ENCODE data around the gene DMRTA2. TPM values are rescaled to one million over a fixed set of nuclear protein-coding genes. Genes with fewer than 3 reads are reported as not detected.

The DMRTA2 gene
- total RNA-seq, 4 donors from 2014 or later = not detected

- Histone ChIP-seq H3K27me3 (peaks cover 0 to 100% (median 72%) of the 10 kb centered on the region in 4 donors), H3K4me1 (peaks cover 26 to 74% (median 56%) of the 10 kb centered on the region in 4 donors), H3K4me3 (no peak overlapping the region), H3K9me3 (peaks cover 0 to 9% (median 3%) of the 10 kb centered on the region in 4 donors), H3K27ac (replicated peaks in 1 of 4) (no peak overlapping the region), H3K36me3 (no peaks in the 10 kb centered on the region)
- intact Hi-C loops (cut with DNase I) = no loop called here
- WGBS = 10% methylated on average over 19 of the region's 23 CpGs
- TF ChIP-seq, protein P1, sequence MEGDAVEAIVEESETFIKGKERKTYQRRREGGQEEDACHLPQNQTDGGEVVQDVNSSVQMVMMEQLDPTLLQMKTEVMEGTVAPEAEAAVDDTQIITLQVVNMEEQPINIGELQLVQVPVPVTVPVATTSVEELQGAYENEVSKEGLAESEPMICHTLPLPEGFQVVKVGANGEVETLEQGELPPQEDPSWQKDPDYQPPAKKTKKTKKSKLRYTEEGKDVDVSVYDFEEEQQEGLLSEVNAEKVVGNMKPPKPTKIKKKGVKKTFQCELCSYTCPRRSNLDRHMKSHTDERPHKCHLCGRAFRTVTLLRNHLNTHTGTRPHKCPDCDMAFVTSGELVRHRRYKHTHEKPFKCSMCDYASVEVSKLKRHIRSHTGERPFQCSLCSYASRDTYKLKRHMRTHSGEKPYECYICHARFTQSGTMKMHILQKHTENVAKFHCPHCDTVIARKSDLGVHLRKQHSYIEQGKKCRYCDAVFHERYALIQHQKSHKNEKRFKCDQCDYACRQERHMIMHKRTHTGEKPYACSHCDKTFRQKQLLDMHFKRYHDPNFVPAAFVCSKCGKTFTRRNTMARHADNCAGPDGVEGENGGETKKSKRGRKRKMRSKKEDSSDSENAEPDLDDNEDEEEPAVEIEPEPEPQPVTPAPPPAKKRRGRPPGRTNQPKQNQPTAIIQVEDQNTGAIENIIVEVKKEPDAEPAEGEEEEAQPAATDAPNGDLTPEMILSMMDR (IDR thresholded peaks at IDR 0.05) = no peak
- TF ChIP-seq EP300 (IDR thresholded peaks at IDR 0.05) = no peak
- TF ChIP-seq POLR2AphosphoS5 (IDR thresholded peaks at IDR 0.05) = no peak
- no peak for TF ChIP-seq POLR2A (IDR thresholded peaks at IDR 0.05; ENCODE audit: low read depth)
- no peak for DNase-seq (ENCODE audit: extremely low spot score)
These were observed 5.7 kb downstream of the DMRTA2 start for GRCh38 chr1:50417507-50417906.

- TF ChIP-seq POLR2A (IDR thresholded peaks at IDR 0.05; ENCODE audit: low read depth) (no peak), POLR2AphosphoS5 (IDR thresholded peaks at IDR 0.05) (no peak), EP300 (IDR thresholded peaks at IDR 0.05) (no peak)
- TF ChIP-seq, protein P1 (IDR thresholded peaks at IDR 0.05) = no peak
- DNase-seq (ENCODE audit: extremely low spot score) = no peak
- Histone ChIP-seq H3K36me3 (no peaks in the 10 kb centered on the region), H3K27me3 (peaks cover 0 to 96% (median 65%) of the 10 kb centered on the region in 4 donors), H3K4me1 (peaks cover 25 to 67% (median 52%) of the 10 kb centered on the region in 4 donors), H3K4me3 (no peak overlapping the region), H3K27ac (replicated peaks in 1 of 4) (no peak overlapping the region), H3K9me3 (peaks cover 0 to 9% (median 3%) of the 10 kb centered on the region in 4 donors)
- 5% methylated on average over 44 of the region's 46 CpGs for WGBS
- intact Hi-C loops (cut with DNase I) = no loop called here
These were observed 6.4 kb downstream of the DMRTA2 start for GRCh38 chr1:50416553-50417453.

DNA sequence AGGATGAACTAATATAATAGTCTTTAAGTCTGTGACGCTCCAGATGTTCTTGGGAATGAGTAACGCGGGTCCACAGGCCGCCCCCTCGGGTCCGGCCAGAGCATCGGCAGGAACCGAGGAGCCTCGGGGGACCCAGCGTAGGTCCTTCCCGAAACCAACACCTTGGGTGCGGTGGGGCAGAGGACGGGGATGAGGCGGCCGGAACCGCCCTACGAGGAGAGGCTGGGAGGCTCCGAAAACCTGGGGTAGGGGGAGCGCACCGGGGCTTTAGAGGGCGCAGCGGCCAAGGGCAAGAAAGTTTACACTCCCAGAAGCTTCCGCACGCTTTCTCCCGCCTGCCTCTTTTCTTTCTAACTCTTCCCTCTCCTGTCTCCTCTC, 7.1 kb downstream of the DMRTA2 start:
- Histone ChIP-seq H3K27ac (replicated peaks in 1 of 4) (no peak overlapping the region), H3K27me3 (peaks cover 0 to 90% (median 60%) of the 10 kb centered on the region in 4 donors), H3K4me3 (no peak overlapping the region), H3K9me3 (peaks cover 0 to 9% (median 3%) of the 10 kb centered on the region in 4 donors), H3K36me3 (no peaks in the 10 kb centered on the region), H3K4me1 (peaks cover 25 to 60% (median 49%) of the 10 kb centered on the region in 4 donors)
- no peak for DNase-seq (ENCODE audit: extremely low spot score)
- TF ChIP-seq POLR2A (IDR thresholded peaks at IDR 0.05; ENCODE audit: low read depth) = no peak
- TF ChIP-seq, protein P1 (IDR thresholded peaks at IDR 0.05) = no peak
- TF ChIP-seq EP300 (IDR thresholded peaks at IDR 0.05) = no peak
- TF ChIP-seq POLR2AphosphoS5 (IDR thresholded peaks at IDR 0.05) = no peak
- intact Hi-C loops (cut with DNase I) = no loop called here
- 3% methylated on average over 25 of the region's 25 CpGs for WGBS

DNA sequence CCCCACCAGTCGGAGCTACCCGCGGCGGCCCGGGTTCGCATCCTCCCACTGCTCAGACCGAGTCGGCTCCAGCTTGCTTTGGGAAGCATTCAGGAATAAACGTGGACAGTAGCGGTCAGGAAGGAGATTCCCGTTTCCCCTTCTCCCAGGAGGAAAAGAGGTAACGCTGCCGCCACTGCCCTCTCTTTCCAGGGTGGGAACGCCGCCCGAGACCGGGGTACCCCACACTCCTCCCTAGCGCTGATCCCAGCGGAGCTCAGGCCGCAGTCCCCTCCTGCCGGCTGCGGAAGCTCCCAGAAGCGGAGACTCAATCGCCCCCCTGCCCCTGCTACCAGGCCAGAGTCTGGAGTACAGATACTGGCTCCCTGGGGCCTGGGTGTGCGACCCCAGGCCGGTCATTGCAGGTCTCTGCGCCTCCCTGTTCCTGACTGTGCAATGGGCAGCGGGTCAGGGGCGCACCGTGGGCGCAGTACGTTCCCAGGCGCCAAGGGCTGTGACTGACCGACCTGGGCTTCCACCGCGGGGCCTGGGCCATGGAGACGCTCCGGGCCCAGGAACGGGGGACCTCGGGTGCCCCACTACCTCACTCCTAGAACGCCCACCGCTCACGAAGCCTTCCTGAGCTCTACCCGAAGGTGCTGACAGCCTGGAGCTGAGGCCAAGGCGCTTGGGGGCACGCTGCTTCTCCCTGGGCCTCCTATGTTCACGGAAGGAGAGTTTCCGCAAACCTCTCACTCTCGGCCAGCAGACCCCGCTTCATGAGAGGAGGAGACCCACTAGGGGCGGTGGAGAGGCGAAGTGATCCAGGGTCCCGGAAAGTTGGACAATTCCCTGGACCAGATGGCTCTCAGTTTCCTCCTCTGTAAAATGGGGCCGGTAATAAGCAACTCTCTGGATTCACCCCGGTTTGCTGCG, 7.8 kb downstream of the DMRTA2 start:
- no peaks in the 10 kb centered on the region for H3K36me3 ChIP-seq
- no peak overlapping the region for H3K4me3 ChIP-seq
- intact Hi-C loops (cut with DNase I) = no loop called here
- no peak for TF ChIP-seq POLR2AphosphoS5 (IDR thresholded peaks at IDR 0.05)
- TF ChIP-seq, protein P1 (IDR thresholded peaks at IDR 0.05) = no peak
- no peak for TF ChIP-seq POLR2A (IDR thresholded peaks at IDR 0.05; ENCODE audit: low read depth)
- TF ChIP-seq EP300 (IDR thresholded peaks at IDR 0.05) = no peak
- DNase-seq (ENCODE audit: extremely low spot score) = no peak
- WGBS = 6% methylated on average over 41 of the region's 56 CpGs
- peaks cover 0 to 83% (median 54%) of the 10 kb centered on the region in 4 donors for H3K27me3 ChIP-seq
- peaks cover 25 to 54% (median 43%) of the 10 kb centered on the region in 4 donors for H3K4me1 ChIP-seq
- H3K27ac ChIP-seq (replicated peaks in 1 of 4) = no peak overlapping the region
- peaks cover 0 to 9% (median 3%) of the 10 kb centered on the region in 4 donors for H3K9me3 ChIP-seq

Measured in esophagus muscularis mucosa (tissue), 4 donors.